HG02610 (cell line): ENCODE measurements around the gene SPPL2C.

Experiments
- ATAC-seq: cut with Tn5 transposase; IDR thresholded peaks from one replicate; pipeline ENCODE4 v1.9.1; 2021; ENCODE audit warnings: mild to moderate bottlenecking, moderate library complexity; ENCODE audit not compliant: unreplicated experiment

The SPPL2C gene

GRCh38 chr17:45874151-45874550, 29.5 kb downstream of the SPPL2C start:
- ATAC-seq = no peak

- no peak for ATAC-seq
These were observed 31.9 kb downstream of the SPPL2C start for GRCh38 chr17:45876539-45876938.

GRCh38 chr17:45877467-45877866, 32.8 kb downstream of the SPPL2C start:
- ATAC-seq = no peak

- ATAC-seq = no peak
These were observed 38.4 kb downstream of the SPPL2C start for GRCh38 chr17:45883063-45883462.

- no peak for ATAC-seq
These were observed 42.2 kb downstream of the SPPL2C start for GRCh38 chr17:45886852-45887251.

- ATAC-seq = no peak
These were observed 43.7 kb downstream of the SPPL2C start for GRCh38 chr17:45888392-45888791.

- ATAC-seq = no peak
These were observed 44.9 kb downstream of the SPPL2C start for GRCh38 chr17:45889579-45889978.

GRCh38 chr17:45893725-45894021, 49.0 kb downstream of the SPPL2C start:
- no peak for ATAC-seq

- peak; percentile 62 for ATAC-seq
These were observed 49.5 kb downstream of the SPPL2C start, which contains the start of gene MAPT for GRCh38 chr17:45894022-45894784. Gene MAPT, plus strand, starts transcription at chr17:45894554. Its CDS starts 67,784 bp downstream, at chr17:45962338.

GRCh38 chr17:45895304-45895968, 50.8 kb downstream of the SPPL2C start:
- ATAC-seq = no peak

GRCh38 chr17:45895969-45896785, 51.5 kb downstream of the SPPL2C start:
- no peak for ATAC-seq
